SK-N-SH treated with all-trans-retinoic acid at 6 μM for 48 hours (cell line): ENCODE measurements around the gene LRRC4C.

ENCODE experiments used
- ARNTL ChIP-seq: fragments of 450-650 bp; formaldehyde crosslinking; IDR thresholded peaks from 2 replicates; pipeline ENCODE4 v1.5.0; 2020; ENCODE audit warnings: low read depth, mild to moderate bottlenecking, moderate library complexity, borderline replicate concordance
- BACH2 ChIP-seq: fragments of 250-450 bp; sonication (Bioruptor Pico); IDR thresholded peaks from 2 replicates; pipeline ENCODE4 v1.9.0; 2021; ENCODE audit warnings: mild to moderate bottlenecking, borderline replicate concordance
- CSDC2 ChIP-seq: fragments of 250-450 bp; sonication (Bioruptor Pico); IDR thresholded peaks from 2 replicates; pipeline ENCODE4 v1.5.0; 2020; ENCODE audit warnings: mild to moderate bottlenecking, moderate library complexity
- OSR1 ChIP-seq: fragments of 250-450 bp; sonication (Bioruptor Pico); IDR thresholded peaks from 2 replicates; pipeline ENCODE4 v1.8.0; 2022; ENCODE audit warnings: moderate library complexity, mild to moderate bottlenecking, inconsistent platforms
- PPARA ChIP-seq: fragments of 250-450 bp; sonication (Bioruptor Pico); IDR thresholded peaks from 2 replicates; pipeline ENCODE4 v1.5.0; 2020; ENCODE audit warnings: mild to moderate bottlenecking, borderline replicate concordance
- RARB ChIP-seq: fragments of 250-450 bp; sonication (Bioruptor Pico); IDR thresholded peaks from 2 replicates; pipeline ENCODE4 v1.8.0; 2021; ENCODE audit warnings: mild to moderate bottlenecking, moderate library complexity
- SNAI2 ChIP-seq: fragments of 250-450 bp; sonication (Bioruptor Pico); IDR thresholded peaks from 2 replicates; pipeline ENCODE4 v1.5.0; 2020; ENCODE audit warnings: mild to moderate bottlenecking, moderate library complexity
- ZFP30 ChIP-seq: fragments of 450-650 bp; formaldehyde crosslinking; IDR thresholded peaks from 2 replicates; pipeline ENCODE4 v1.5.0; 2022; ENCODE audit warnings: mild to moderate bottlenecking, moderate library complexity
- ZNF8 ChIP-seq: fragments of 450-650 bp; formaldehyde crosslinking; IDR thresholded peaks from 2 replicates; pipeline ENCODE4 v1.5.0; 2020; ENCODE audit warnings: mild to moderate bottlenecking, moderate library complexity
- TF ChIP-seq, protein P1 (sequence below): fragments of 250-450 bp; sonication (Bioruptor Pico); IDR thresholded peaks from 2 replicates; pipeline ENCODE4 v1.5.1; 2021; ENCODE audit warnings: mild to moderate bottlenecking, moderate library complexity
- TF ChIP-seq, protein P2 (sequence below): fragments of 250-450 bp; sonication (Bioruptor Pico); IDR thresholded peaks from 2 replicates; pipeline ENCODE4 v1.8.0; 2020; ENCODE audit warnings: mild to moderate bottlenecking, moderate library complexity, borderline replicate concordance

DNA sequence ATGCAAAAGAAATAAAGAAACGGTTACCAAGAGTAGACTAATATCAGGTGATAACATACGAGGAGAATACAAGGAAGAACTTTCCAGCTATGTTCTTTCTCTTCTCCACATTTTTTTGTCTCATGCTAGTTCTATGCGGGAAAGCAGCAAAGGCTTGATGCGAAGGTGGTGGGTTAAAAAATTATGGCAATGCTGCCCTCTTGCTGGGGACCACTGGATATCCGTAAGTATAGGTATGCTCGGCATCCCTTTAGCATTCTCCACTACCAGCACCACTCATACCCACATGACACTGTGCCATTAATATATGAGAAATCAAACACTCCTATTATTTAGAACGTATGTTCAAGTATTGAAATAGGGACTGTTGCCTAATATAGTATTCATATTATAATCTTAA lies 776.4 kb downstream of the LRRC4C start:
- TF ChIP-seq, protein P1, sequence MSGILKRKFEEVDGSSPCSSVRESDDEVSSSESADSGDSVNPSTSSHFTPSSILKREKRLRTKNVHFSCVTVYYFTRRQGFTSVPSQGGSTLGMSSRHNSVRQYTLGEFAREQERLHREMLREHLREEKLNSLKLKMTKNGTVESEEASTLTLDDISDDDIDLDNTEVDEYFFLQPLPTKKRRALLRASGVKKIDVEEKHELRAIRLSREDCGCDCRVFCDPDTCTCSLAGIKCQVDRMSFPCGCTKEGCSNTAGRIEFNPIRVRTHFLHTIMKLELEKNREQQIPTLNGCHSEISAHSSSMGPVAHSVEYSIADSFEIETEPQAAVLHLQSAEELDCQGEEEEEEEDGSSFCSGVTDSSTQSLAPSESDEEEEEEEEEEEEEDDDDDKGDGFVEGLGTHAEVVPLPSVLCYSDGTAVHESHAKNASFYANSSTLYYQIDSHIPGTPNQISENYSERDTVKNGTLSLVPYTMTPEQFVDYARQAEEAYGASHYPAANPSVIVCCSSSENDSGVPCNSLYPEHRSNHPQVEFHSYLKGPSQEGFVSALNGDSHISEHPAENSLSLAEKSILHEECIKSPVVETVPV (CRISPR knock-in tag): no peak
- no peak for TF ChIP-seq ARNTL
- TF ChIP-seq CSDC2: no peak
- no peak for TF ChIP-seq RARB (CRISPR knock-in tag)
- TF ChIP-seq OSR1 (CRISPR knock-in tag): no peak
- no peak for TF ChIP-seq ZFP30 (CRISPR knock-in tag)
- no peak for TF ChIP-seq ZNF8 (CRISPR knock-in tag)
- TF ChIP-seq, protein P2, sequence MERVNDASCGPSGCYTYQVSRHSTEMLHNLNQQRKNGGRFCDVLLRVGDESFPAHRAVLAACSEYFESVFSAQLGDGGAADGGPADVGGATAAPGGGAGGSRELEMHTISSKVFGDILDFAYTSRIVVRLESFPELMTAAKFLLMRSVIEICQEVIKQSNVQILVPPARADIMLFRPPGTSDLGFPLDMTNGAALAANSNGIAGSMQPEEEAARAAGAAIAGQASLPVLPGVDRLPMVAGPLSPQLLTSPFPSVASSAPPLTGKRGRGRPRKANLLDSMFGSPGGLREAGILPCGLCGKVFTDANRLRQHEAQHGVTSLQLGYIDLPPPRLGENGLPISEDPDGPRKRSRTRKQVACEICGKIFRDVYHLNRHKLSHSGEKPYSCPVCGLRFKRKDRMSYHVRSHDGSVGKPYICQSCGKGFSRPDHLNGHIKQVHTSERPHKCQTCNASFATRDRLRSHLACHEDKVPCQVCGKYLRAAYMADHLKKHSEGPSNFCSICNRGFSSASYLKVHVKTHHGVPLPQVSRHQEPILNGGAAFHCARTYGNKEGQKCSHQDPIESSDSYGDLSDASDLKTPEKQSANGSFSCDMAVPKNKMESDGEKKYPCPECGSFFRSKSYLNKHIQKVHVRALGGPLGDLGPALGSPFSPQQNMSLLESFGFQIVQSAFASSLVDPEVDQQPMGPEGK (CRISPR knock-in tag): no peak
- TF ChIP-seq PPARA: no peak
- TF ChIP-seq BACH2 (CRISPR knock-in tag): no peak
- TF ChIP-seq SNAI2 (CRISPR knock-in tag): no peak
